ENCODE data around the gene KISS1R. TPM values are rescaled to one million over a fixed set of nuclear protein-coding genes. Genes with fewer than 3 reads are reported as not detected.

KISS1R gene
- total and polyA plus RNA-seq, 2 experiments from 2014 or later = 1.3 to 2.1 TPM

DNA sequence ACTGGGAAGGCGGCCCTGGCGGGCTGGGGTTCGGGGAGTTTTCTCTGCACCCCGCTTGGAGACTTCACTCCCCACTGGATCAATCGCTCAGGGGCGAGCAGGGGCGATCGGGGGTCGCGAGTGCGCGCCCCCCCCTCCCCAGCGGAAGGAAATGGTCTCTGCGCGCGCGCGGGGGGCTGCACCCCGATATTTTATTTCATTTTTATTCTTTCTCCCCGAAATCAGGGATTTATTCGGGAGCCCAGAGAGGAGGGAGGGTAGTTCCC lies 9.1 kb downstream of the KISS1R start:
- Histone ChIP-seq H3K27me3 (no peaks in the 10 kb centered on the region), H3K4me2 (peak overlapping the region; percentile 98), H4K20me1 (ENCODE audit: insufficient read depth, poor library complexity, severe bottlenecking) (peaks cover 31% of the 10 kb centered on the region), H3K4me3 (peak overlapping the region; percentile 70), H3K79me2 (peaks cover 67% of the 10 kb centered on the region), H3K36me3 (replicated peaks; ENCODE audit: insufficient read depth, low read depth) (no peaks in the 10 kb centered on the region), H3K9me2 (replicated peaks; ENCODE audit: insufficient read depth) (no peaks in the 10 kb centered on the region), H3K9me3 (ENCODE audit: low read depth) (no peaks in the 10 kb centered on the region), H2AFZ (no peak overlapping the region), H3K27ac (peak overlapping the region; percentile 96), H3K4me1 (ENCODE audit: insufficient read depth) (peaks cover 10% of the 10 kb centered on the region)
- DNase-seq (ENCODE audit: low spot score) = no peak
- TF ChIP-seq CTCF (IDR thresholded peaks at IDR 0.05; ENCODE audit: poor library complexity) (no peak), EZH2 (IDR thresholded peaks at IDR 0.05; ENCODE audit: borderline replicate concordance) (no peak), EZH2phosphoT487 (IDR thresholded peaks at IDR 0.05; ENCODE audit: low read depth, severe bottlenecking, unreplicated experiment) (no peak)
- 1% methylated on average over 18 of the region's 21 CpGs for WGBS (ENCODE audit: low lambda C conversion rate, missing lambda C conversion rate)

DNA sequence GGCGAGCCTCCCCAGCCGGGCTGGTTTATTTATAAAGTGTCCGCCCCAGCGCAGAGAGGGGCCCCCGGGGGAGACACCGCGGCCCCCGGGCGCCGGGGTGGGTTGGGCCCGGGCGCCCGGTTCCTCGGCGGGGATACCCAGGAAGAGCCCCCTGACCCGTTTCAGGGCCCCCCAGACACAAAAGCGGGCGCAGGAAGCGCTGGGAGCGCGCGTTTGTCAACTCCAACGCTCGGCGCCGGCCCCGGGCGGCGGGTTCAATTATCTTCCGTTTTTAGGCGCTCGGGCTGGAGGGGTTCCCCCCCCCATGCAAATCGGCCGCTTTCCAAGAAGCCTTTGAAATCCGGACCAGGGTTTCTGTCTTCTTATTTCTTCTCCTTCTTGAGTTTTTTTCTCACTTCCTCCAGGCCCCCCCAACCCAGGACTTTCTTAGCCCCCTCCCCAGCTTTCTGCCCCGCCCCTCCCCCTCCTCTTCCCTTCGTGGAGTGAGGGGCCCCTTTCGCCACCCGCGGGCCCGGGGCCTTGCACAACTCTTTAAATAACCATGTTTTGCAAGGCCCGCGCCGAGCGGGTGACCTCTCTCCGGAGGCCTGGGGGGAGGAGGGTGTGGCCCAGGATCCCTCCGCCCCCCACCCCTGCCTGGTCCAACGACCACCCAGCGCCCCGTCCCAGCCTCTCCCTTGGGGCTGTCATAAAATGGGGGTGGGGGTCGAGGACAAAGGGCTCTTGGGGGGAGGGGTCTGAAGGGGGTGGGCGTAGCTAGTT lies 9.6 kb downstream of the KISS1R start:
- Histone ChIP-seq H4K20me1 (ENCODE audit: insufficient read depth, poor library complexity, severe bottlenecking) (peaks cover 33% of the 10 kb centered on the region), H2AFZ (no peak overlapping the region), H3K79me2 (peaks cover 72% of the 10 kb centered on the region), H3K9me3 (ENCODE audit: low read depth) (no peaks in the 10 kb centered on the region), H3K4me1 (ENCODE audit: insufficient read depth) (peaks cover 10% of the 10 kb centered on the region), H3K9me2 (replicated peaks; ENCODE audit: insufficient read depth) (no peaks in the 10 kb centered on the region), H3K4me2 (peak overlapping the region; percentile 98), H3K27me3 (no peaks in the 10 kb centered on the region), H3K27ac (peak overlapping the region; percentile 96), H3K36me3 (replicated peaks; ENCODE audit: insufficient read depth, low read depth) (no peaks in the 10 kb centered on the region), H3K4me3 (peak overlapping the region; percentile 70)
- 0% methylated on average over 17 of the region's 52 CpGs for WGBS (ENCODE audit: low lambda C conversion rate, missing lambda C conversion rate)
- no peak for TF ChIP-seq EZH2 (IDR thresholded peaks at IDR 0.05; ENCODE audit: borderline replicate concordance)
- TF ChIP-seq EZH2phosphoT487 (IDR thresholded peaks at IDR 0.05; ENCODE audit: low read depth, severe bottlenecking, unreplicated experiment) = no peak
- no peak for TF ChIP-seq CTCF (IDR thresholded peaks at IDR 0.05; ENCODE audit: poor library complexity)
- peak; percentile 85 for DNase-seq (ENCODE audit: low spot score)

DNA sequence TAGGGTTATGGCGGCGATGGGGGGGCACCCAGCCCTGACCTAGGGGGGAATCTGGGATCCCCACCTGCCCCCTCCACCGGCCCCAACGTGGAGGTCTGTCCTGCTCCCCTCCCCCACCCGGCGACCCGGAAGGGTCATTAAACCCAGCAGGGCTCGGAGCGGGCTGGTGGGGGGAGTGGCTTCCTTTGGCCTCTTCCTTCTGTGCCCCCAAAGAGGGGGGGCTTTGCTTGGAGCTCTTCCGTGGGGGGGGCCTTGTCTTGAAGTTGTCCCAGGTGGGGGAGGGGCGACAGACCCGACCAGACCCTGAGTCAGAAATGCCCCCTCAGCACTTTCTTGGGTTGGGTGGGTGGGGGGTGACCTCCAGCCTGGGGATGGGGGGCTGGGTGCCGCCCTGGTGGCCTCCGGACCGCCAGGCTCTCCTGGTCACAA lies 10.2 kb downstream of the KISS1R start:
- H3K9me2 ChIP-seq (replicated peaks; ENCODE audit: insufficient read depth) = no peaks in the 10 kb centered on the region
- no peaks in the 10 kb centered on the region for H3K27me3 ChIP-seq
- peak; percentile 80 for DNase-seq (ENCODE audit: low spot score)
- WGBS (ENCODE audit: low lambda C conversion rate, missing lambda C conversion rate) = 0% methylated on average over 7 of the region's 15 CpGs
- no peak overlapping the region for H2AFZ ChIP-seq
- no peaks in the 10 kb centered on the region for H3K9me3 ChIP-seq (ENCODE audit: low read depth)
- peak overlapping the region; percentile 70 for H3K4me3 ChIP-seq
- peaks cover 16% of the 10 kb centered on the region for H3K4me1 ChIP-seq (ENCODE audit: insufficient read depth)
- H3K27ac ChIP-seq = peak overlapping the region; percentile 96
- H3K79me2 ChIP-seq = peaks cover 78% of the 10 kb centered on the region
- H3K4me2 ChIP-seq = peak overlapping the region; percentile 98
- peaks cover 39% of the 10 kb centered on the region for H4K20me1 ChIP-seq (ENCODE audit: insufficient read depth, poor library complexity, severe bottlenecking)
- H3K36me3 ChIP-seq (replicated peaks; ENCODE audit: insufficient read depth, low read depth) = no peaks in the 10 kb centered on the region
- no peak for TF ChIP-seq CTCF (IDR thresholded peaks at IDR 0.05; ENCODE audit: poor library complexity)
- TF ChIP-seq EZH2phosphoT487 (IDR thresholded peaks at IDR 0.05; ENCODE audit: low read depth, severe bottlenecking, unreplicated experiment) = no peak
- no peak for TF ChIP-seq EZH2 (IDR thresholded peaks at IDR 0.05; ENCODE audit: borderline replicate concordance)

All from hepatocyte (in vitro differentiated cells).